GM18526 (cell line): ENCODE measurements around the gene ALOX15.

Source experiments
- POLR2A ChIP-seq: IDR thresholded peaks from 3 replicates; pipeline ENCODE4 v1.6.1; 2011; ENCODE audit not compliant: insufficient read length; ENCODE audit errors: extremely low read depth

The ALOX15 gene

DNA sequence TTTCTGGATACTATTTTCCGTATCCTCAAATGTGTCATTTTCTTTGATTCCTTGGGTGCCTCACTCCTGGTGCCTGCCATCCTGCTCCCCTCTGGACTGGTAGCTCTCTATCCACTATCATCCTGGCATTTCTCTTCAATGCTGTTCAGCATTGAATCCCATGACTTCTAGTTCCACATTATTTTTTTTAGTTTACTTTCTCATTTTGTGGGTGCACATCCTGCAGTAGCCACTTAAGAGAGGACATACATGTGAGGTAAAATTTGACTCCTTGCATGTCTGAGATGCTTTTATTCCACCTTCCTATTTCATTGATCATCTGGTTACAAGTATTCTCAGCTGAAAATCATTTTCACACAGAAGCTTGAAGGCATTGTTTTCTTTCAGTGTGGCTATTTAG lies 19.1 kb downstream of the ALOX15 start:
- no peak for TF ChIP-seq POLR2A

DNA sequence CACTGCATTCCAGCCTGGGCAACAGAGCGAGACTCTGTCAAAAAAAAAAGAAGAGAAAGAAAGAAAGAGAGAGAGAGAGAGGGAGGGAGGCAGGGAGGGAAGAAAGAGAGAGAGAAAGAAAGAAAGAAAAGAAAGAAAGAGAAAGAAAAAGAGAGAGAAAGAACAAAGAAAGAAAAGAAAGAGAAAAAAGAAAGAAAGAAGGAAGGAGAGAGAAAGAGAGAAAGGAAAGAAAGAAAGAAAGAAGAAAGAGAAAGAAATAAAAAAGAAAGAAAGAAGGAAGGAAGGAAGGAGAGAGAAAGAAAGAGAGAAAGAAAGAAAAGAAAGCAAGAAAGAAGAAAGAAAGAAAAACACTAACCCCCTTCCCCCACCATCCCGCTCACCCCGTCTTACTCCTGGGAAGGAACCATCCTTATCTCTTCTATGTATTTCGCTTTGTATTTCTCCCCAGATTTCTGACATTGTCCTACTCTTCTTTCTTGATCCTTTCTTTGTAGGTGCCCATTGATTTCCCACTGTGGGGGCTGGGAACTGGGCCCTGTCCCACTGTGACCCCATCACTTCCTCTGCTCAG lies 20.9 kb downstream of the ALOX15 start:
- no peak for TF ChIP-seq POLR2A

DNA sequence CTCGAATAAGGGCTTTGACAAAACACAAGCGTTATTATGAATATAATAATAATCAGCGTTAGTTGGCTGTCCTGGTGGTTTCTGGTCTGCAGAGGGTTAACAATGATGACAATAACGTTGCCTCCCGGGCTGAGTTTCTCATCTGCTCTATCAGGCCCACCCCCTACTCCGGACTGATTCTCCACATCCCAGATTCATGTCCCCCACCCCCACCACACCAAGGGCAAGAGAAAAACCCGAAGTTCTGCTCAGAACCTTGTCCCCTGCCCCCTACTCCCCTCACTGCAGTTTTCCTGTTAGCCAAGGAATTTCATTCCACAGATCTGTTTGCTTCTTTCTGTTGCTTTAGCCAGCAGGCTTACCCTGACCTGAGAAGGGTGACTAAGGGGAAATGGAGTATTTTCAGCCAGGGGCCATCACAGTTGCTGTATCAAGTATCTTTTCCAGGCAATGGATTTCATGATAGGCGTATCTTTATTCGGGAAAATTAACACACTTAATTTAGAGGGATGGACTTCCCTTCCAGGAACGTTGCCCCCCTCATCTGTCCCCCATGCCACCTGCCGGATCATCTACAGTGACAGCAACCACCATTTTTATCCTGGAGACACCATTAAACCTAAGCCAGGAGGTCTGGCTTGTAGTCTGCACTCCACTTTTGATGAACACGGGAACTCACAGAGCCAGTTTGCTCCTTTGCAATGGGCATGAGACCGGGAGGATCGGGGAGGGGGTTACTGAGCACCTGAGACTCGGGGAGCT lies 23.7 kb downstream of the ALOX15 start:
- no peak for TF ChIP-seq POLR2A

DNA sequence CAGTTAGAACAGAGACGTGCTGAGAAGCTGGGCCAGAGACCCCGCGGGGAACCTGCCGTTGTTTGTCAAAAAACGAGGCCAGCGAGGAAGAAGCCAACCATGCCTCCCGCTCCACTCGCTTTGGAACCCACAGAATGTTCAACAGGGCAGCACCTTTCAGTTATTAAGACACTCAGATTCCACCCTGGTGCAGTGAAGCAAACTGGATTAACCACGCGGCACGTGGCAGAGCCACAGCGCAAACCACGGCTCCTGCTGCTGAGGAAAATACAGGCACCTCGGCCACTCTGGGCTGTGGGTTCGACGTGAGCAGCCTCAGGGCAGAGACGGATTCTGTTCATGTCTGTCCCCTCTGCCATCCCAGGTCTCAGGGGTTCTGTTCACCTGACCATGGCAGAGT lies 24.4 kb downstream of the ALOX15 start:
- TF ChIP-seq POLR2A, result no peak

DNA sequence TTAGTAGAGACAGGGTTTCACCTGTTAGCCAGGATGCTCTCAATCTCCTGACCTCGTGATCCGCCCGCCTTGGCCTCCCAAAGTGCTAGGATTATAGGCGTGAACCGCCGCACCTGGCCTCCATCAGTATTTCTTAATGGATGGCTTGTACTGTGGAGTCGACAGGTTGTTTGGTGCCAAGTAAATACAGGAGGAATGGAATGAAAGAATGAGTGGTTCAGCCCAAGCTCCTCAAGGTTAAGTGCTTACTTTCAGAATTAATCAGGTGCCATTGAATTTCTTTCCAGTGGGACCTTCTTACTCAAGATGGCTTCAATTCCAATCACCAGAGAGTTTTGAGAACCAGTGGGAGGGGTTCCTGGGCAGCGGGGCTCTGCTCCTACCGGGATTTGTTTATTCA lies 25.0 kb downstream of the ALOX15 start:
- no peak for TF ChIP-seq POLR2A

DNA sequence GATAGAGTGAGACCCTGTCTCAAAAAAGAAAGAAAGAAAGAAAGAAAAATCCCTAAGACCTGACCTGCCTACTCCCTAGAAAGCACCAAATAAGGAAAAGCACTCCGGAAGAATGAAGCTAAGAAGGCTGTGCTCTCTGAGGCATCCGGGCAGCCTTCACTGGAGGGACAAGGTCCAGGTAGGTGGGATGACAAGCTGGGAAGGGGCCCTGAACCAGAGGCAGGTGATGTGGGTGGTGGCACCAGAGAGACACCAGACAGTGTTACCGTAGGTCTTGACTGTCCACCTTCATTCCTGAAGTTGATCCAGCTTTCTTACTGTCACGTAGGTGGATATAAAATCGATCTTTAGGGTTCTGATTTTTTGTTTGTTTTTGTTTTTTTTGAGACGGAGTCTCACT lies 30.8 kb downstream of the ALOX15 start:
- no peak for TF ChIP-seq POLR2A

DNA sequence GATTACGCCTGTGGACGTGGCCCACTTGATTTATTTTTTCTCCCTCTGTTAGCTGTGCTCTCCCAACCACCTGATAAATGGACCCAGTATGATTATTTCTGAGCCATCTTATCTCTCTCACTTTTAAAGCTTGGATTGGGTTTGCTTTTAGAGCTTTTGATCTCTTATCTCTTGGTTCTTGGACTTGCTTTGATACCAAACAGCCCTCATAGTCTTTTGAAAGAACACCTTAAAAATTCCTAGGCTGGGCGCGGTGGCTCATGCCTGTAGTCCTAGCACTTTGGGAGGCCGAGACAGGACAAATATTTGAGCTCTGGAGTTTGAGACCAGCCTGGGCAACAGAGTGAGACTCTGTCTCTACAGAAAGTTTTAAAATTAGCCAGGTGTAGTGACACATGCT lies 31.3 kb downstream of the ALOX15 start:
- TF ChIP-seq POLR2A, result no peak

DNA sequence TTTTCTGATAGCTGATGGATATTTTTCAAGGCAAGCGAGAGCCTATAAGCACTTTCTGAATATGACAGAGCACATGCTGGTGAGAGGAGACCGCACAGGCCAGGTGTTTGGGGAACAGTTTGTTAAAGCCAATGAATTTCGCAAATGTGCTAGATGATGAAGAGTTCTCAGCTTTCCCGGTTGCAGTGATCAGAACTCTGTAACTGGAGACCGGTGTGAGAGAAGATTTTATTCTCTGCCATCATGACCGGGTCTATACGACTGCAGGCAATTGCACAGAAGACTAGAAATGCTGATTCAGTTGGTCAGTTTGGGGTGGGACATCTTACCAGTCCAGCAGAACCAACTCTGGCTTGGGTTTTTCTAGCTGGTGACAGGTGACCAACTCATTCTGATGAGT lies 31.7 kb downstream of the ALOX15 start:
- no peak for TF ChIP-seq POLR2A

DNA sequence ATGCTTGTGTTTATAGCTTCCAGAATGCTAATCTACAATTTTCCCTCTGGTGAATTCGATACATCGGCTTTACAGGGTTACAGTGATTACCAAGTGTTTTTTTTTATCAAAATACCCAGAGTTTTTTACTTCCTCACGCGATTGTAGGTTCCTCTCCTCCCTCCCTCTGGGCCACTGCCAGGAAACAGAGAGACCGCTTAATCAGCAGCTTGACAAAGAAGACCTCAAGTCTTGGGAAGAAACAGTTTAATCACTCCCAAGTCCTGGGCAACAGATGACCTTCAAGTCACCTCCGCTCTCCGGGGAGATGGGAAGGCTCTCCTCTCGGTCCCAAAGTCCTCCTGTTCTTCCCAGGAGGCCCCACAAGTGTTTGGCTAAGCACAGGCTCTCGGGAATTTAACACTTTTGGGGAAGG lies 33.7 kb downstream of the ALOX15 start:
- no peak for TF ChIP-seq POLR2A

DNA sequence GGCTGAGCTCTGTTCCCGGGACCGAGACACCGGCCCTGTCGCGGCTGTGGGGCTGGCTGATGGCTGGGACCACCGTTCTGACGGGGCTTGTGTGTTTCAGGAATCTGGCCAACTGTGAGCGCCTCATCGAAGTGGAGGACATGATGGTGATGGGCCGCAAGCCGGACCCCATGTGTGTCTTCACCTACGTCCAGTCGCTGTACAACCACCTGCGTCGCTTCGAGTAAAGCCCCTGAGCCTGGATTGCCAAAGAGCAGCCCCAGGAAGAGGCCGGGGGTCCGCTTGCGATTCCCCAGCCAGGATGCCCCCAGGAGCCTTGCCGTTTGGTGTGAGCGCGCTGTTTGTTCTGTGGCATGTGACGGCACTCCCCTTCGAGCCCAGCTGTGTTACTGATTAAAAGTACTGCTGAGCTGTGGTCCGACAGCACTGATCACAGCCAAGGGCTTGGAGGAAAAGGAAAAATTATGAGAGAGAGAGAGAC lies 34.2 kb downstream of the ALOX15 start:
- no peak for TF ChIP-seq POLR2A

DNA sequence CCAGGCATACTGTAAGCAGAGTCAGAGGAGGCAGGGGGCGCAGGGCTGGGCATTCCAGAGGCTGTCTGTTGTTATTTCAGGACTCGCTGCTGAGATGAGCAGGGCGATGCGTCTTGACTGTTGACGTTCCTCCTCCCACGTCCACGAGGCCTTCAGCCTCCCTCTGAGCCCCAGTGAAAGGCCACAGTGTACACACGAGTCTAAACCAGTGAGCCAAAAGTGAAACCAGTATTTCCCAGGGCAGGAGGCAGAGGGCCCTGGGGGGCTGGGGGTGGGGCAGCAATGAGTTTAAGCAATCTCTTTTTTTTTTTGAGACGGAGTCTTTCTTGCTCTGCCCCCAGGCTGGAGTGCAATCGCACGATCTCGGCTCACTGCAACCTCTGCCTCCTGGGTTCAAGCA lies 35.7 kb downstream of the ALOX15 start:
- TF ChIP-seq POLR2A, result no peak

DNA sequence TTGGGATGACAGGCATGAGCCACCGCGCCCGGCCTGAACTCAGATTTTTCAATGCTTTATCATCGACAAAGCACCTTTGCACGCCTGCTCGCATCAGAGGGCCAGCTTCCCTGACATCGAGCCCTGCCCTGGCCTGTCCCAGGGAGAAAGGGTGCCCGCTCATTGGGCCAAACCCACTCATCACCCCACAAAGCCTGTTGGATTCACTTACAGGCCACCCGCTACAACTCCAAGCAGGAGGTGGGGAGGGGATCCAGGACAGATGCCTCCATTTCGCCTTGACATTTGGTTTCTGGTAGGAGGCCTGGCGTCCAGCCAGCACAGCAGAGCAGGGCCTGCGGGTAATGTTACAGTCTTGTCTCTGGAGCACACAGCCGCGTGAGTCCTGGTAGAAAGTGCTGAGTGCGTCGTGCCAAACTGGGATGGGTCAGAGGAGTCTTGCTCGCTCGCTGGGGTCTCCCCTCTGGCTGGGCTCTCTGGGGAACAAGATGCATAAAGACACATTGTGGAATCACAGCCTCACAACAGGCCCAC lies 37.3 kb downstream of the ALOX15 start:
- no peak for TF ChIP-seq POLR2A

DNA sequence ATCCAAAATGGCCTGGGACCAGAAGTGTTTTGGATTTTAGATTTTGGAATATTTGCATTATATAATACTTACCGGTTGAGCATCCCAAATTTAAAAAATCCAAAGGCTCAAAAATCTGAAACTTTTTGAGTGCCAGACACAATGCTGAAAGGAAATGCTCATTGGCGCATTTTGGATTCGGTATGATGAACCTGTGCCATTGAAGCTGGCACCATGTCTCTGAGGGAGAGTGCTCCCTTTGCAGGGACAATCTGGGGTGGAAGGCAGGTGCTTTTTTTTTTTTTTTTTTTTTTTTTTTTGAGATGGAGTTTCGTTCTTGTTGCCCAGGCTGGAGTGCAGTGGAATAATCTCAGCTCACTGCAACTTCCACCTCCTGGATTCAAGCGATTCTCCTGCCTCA lies 39.4 kb downstream of the ALOX15 start:
- TF ChIP-seq POLR2A, result no peak

DNA sequence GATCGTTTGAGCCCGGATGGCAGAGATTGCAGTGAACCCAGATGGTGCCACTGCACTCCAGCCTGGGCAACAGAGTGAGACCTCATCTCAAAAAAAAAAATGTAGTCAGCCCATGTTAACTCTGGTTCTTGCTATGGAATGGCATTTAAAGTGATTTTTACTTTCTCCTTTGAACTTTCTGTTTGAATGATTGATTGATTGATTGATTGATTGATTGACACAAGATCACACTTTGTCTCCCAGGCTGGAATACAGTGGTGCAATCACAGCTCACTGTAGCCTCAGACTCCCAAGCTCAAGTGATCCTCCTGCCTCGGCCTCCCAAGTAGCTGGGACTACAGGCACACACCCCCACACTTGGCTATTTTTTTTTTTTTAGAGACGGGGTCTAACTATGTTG lies 40.2 kb downstream of the ALOX15 start:
- no peak for TF ChIP-seq POLR2A

DNA sequence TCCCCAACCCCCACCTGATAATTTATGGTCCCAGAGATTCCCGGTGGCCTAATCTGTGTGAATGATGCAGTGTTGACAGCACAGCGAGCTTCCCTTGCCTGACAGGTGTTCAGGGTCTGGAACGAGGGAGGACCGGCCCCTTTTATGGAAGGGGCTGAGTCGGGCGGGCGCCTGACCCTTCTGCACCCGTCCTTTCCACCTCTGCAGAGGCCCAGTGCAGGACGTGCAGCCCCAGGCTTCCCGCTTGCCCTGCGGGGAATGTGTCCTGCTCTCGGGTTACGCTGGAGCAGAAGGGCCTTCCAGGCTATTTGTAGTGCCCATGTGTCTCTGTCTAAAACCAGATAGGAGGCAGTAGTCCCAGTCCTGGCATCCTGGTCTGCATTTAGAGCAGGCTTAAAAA lies 40.9 kb downstream of the ALOX15 start:
- TF ChIP-seq POLR2A, result no peak

DNA sequence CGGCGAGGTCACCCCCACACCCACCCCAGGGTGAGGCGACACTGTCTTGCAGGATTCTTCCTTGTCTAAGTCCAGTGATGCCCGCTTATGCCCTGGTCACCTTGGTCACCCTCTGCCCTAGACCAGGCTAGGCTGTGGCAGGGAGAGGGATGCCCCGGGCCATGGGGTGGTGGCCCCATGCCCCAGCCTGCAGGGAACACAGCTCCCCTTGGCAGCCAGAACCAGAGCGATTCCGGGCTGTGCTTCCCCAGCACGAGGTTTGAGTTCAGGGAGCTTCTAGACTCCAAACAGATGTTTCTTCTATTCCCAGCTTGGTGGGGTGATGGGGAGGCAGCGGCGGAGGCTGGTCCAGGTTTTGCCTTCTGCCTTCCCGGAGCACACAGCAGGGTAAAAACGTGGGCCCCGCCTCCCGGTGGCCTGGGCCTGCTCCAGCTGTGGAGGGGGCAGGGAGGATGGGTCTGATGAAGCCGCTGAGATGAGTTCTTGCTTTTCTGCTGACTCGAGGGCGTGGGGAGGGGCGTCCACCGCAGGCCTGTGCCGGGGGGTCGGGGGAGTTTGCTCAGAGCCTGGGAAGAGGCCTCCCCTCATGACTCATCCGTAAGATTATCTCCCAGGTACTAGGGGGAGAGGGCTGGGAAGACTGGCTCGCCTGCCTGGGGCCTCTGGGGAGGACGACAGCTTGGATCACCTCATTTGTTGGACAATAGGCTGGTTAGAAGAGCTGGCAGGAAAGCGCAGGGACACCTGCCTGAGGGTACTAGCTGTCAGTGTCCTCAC lies 41.8 kb downstream of the ALOX15 start:
- TF ChIP-seq POLR2A, result no peak

DNA sequence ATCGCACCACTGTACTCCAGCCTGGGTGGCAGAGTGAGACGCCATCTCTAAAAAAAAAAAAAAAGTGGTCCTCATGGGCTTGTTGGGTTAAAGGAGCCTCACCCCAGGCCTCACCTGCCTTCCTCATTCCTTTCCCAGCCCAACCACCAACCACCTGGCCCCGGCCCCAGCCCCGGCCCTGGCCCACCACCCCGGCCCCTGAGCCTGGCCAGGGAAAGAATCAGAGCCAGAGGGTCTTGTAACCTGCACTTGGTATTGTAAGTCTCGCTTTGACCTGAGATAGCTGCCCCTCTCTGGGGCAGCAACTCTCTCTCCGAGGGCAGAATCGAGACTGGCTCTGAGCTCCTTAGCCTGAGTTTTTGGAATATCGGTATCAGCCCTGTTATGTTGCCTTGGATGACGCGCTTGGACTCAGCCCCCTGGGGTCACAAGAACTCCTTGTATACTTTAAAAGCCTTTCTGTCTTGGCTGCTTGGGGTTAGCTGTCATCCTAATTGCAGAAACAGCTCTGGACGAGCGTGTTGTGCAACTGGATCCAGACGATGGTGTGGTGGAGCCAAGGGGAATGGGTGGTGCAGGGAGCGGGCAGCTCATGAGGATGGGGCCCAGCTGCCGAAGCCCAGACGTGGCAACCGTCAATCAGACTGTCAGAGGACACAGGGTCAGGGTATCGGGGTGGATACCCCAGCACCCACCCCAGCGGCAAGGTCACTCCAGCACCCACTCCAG lies 42.5 kb downstream of the ALOX15 start:
- TF ChIP-seq POLR2A, result no peak
